AG09309 (cell line): ENCODE results near the gene LRRC28.

Experiments used
- DNase-seq: peaks from one replicate; pipeline ENCODE4 v3.0.0-alpha.2; 2010; ENCODE audit warnings: low read depth
- H3K4me3 ChIP-seq: 2 replicates; pipeline ENCODE4 v1.5.1; 2011; ENCODE audit warnings: mild to moderate bottlenecking, low read depth, low read length, moderate library complexity; ENCODE audit not compliant: control insufficient read depth
- TF ChIP-seq, protein P1 (sequence below): IDR thresholded peaks from 2 replicates; pipeline ENCODE4 v1.5.1; 2011; ENCODE audit warnings: mild to moderate bottlenecking, low read depth, low read length, inconsistent platforms; ENCODE audit not compliant: insufficient read depth, control insufficient read depth; ENCODE audit errors: missing control alignments

LRRC28 gene

DNA sequence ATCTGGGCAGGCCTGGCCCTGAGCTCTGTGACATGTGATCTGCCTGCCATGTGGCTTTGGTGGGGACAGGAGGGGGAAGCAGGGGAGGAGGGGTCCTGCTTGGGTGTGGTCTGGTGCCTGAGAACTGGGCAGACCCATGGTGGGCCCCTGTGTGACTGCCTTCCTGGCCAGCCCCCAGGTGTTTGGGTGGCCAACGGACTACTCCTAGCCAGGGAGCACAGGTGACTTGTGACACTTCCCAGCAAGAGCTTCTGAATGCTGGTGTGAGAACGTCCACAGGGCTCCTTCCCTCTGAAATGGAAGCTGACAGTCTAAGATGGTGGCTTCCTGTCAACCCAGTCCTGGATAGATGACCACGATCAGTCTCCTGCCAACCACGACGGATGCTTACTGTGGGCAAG lies 178.4 kb downstream of the LRRC28 start:
- no peak overlapping the region for H3K4me3 ChIP-seq
- TF ChIP-seq, protein P1, sequence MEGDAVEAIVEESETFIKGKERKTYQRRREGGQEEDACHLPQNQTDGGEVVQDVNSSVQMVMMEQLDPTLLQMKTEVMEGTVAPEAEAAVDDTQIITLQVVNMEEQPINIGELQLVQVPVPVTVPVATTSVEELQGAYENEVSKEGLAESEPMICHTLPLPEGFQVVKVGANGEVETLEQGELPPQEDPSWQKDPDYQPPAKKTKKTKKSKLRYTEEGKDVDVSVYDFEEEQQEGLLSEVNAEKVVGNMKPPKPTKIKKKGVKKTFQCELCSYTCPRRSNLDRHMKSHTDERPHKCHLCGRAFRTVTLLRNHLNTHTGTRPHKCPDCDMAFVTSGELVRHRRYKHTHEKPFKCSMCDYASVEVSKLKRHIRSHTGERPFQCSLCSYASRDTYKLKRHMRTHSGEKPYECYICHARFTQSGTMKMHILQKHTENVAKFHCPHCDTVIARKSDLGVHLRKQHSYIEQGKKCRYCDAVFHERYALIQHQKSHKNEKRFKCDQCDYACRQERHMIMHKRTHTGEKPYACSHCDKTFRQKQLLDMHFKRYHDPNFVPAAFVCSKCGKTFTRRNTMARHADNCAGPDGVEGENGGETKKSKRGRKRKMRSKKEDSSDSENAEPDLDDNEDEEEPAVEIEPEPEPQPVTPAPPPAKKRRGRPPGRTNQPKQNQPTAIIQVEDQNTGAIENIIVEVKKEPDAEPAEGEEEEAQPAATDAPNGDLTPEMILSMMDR: no peak
- no peak for DNase-seq

DNA sequence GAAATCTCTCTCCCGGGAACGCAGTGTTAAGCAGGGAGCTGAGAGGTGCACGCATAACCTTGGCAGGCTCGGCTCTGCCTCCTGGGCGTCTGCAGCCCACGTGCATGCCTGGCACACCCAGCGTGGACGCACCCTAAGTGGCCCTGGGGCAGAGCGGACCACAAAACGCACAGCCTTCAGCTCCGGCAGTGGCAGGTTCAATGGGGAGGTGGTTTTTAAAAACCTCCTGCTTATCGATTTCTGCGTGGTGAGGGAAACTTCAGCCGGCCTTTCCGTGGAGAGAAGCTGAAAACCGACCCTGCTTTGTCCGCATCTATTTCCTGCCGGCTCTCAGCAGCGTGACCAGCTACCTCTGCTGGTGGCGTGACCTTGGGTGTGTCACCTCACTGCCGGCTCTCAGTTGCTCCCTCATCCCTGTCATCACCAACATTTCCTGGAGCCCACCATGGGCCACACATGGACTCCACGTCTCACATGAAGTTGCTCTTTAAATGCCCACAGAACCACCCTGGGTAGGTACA lies 179.7 kb downstream of the LRRC28 start:
- TF ChIP-seq, protein P1: no peak
- H3K4me3 ChIP-seq: no peak overlapping the region
- no peak for DNase-seq

DNA sequence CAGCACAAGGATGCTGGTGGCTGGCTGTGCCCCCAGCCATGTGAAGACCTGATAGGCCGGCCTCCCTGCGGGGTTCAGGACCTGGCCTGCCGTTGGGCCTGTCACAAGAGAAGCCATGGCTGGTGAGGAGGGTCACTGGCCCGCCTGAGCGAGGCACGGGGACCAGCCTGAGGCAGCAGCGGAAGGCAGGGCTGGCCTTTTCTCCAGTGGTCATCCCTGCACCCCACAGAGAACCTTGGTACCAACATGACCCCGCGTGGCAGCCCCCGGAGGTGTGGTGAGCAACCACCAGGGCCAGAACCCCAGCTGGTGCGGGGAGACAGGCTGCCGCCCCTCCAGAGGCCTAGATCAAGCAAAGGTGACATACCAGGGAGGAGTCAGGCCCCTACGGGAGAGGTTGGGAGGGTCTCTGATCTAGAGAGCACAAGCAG lies 180.4 kb downstream of the LRRC28 start:
- DNase-seq: no peak
- TF ChIP-seq, protein P1: no peak
- no peak overlapping the region for H3K4me3 ChIP-seq

DNA sequence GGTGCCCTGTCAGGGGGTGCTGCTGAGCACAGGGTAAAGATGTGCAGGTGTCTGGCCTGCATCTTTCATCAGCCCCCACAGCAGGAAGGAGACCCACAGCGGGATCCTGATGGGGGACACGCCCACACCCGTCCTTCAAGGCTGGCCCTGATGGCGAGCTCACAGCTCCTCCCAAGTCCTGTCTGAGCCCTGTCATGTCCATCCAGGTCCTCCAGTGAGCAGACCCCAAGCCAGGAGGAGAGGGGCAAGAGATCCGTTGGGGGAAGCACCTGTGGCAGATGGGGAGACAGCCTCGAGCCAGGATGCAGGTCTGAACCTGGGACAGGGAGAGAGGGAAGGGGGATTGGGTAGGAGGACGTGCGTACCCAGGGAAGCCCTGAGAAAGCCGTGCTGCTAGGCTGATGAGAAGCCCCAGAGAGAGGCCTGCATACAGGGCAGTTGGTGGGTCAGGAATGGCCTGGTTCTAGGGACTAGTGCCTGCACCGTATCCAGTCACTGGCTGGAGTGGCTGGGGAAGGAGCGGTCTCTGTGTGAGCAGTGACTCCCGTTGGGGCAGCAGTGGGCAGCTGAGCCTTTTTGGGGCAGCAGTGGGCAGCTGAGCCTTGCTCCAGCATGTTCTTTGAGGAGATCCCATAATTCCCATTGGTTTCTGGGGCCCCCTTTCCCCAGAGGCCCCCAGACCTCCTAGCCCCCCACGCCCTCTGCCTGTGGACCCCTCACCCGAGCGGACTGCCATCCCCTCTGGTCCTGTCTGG lies 181.2 kb downstream of the LRRC28 start:
- TF ChIP-seq, protein P1: no peak
- no peak overlapping the region for H3K4me3 ChIP-seq
- no peak for DNase-seq

DNA sequence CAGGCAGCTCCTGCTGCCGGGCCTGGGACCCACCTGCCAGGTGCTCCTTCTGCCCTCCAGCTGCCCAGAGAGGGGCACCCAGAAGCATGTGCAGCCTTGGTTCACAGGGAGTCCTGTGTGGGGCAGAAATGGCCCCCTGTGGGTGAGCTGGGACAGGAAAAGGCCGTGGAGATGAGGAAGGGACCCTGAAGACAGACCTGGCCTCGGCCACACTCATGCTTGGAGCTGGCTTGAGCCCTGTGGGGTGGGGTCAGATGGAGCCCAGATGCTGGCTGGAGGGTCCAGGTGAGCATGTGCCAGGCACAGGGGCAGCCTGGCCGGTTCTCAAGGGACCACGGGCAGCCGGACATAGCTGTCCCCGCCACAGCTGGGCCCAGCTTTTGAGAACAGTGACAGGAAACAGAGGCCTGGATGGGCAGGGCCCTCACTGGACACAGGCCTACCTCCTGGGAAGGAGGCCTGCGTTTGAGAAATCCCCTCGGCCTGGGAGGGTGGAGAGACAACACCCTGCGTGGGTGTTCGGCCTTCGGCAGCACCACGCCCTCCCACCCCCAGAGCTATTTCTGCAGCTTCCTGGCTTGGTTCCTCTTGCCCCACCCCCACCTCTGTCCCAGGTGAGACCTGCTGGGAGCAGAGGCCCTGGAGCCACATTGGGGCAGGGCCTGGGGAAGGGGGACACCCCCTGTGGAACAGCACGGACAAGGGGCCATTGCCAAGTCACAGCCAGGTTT lies 181.9 kb downstream of the LRRC28 start:
- TF ChIP-seq, protein P1: no peak
- DNase-seq: no peak
- no peak overlapping the region for H3K4me3 ChIP-seq

DNA sequence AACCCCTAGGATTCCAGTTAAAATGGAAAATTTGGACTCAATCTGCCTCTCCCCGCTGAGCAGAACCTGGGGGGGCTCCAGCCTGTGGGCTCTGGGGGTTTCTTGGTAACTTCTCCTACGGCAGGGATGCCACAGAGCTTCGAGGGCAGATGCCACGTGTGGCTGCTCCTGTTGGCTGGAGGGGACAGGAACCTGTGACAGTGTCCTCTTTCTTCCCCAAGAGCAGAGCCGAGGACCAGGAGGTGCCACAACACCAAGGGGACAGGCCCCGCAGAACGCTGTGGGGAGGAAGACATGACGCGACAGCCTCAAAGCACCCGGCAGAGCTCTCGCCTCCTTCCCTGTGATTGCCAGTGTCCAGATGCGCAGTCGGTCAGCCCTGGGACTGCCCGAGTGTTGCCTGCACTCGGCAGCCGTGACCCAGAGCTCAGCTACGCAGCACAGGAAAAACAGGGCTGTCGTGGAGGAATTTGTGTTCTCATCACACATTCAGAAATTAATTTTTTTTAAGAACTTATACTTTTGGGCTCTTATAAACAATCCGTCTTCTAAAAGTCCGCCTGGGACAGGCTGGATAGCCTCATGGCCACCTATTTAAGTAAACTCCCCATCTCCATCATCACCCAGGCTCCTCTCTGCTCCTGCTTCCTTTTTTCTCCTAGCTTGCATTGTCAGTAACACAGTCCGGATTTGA lies 182.6 kb downstream of the LRRC28 start:
- TF ChIP-seq, protein P1: no peak
- H3K4me3 ChIP-seq: no peak overlapping the region
- DNase-seq: no peak
